ENCODE data around the gene ATP13A1.

ATP13A1 gene

GRCh38 chr19:19619181-19619848, 44.2 kb downstream of the ATP13A1 start:
- Histone ChIP-seq H4K20me1 (ENCODE audit: insufficient read depth, low read length) (no peaks in the 10 kb centered on the region), H3K4me2 (ENCODE audit: low read length) (peak overlapping the region; percentile 60), H3K27ac (ENCODE audit: low read depth, low read length, poor library complexity, severe bottlenecking) (no peak overlapping the region), H2AFZ (ENCODE audit: low read length) (no peak overlapping the region), H3F3A (ENCODE audit: insufficient read depth, low read length) (no peaks in the 10 kb centered on the region), H3K27me3 (ENCODE audit: insufficient read depth, low read length) (no peaks in the 10 kb centered on the region), H3K36me3 (ENCODE audit: insufficient read depth, low read length) (peaks cover 8% of the 10 kb centered on the region; the same call in 1 of the 2 replicates), H3K9ac (ENCODE audit: low read length) (peak overlapping the region; percentile 1; the same call in 1 of the 2 replicates), H3K4me3 (ENCODE audit: low read depth, low read length, poor library complexity, severe bottlenecking) (peak overlapping the region; percentile 45), H3K79me2 (ENCODE audit: insufficient read depth, low read length) (no peaks in the 10 kb centered on the region), H3K9me2 (ENCODE audit: low read depth, low read length) (no peaks in the 10 kb centered on the region), H3K4me1 (ENCODE audit: insufficient read depth, low read length, severe bottlenecking) (peaks cover 28% of the 10 kb centered on the region), H3K9me3 (ENCODE audit: low read length) (no peaks in the 10 kb centered on the region)
- TF ChIP-seq CTCF (IDR thresholded peaks at IDR 0.05; ENCODE audit: low read length) (no peak), EZH2 (IDR thresholded peaks at IDR 0.05; ENCODE audit: borderline replicate concordance, low read length) (no peak)

DNA sequence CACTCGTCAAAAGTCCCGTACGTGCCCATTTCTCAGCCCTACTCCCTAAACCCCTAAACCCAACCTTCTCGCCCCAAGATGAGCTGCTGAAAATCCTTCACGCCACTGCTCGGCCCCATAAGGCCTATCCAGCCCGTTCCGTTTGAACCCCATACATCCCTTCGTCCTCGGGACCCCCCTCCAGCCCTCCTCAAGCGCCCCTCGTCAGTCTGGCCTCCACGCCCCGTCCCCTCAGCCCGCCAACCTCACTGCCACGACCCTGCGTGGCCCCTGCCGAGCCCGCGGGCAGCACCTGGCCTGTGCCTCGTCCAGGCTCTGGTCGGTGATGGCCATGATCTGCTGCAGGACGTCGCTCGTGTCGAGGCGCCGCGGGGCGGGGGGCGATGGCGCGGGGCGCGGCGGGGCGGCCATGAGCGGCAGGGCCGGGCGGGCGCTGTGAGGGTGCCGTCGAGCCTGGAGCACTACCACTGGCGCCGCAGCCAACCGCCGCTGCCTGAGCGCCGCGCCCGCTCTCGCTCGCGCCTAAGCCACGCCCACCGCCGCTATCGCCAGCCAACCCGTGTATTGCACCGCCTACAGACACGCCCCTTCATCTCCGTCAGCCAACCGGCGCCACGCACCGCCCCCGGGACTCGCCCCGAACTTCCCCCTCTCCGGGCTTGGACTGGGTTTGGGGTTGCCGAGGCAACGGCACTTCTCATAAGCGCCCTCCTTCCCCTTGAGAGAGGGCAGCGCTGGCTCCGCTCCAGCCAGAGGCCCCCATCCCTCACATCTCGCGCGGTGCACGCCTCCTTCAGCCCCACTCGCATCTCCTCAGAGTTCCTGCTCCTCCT, 45.0 kb downstream of the ATP13A1 start, which contains the start of gene PBX4:
PBX4 (minus strand) TSS at position 469 of the 833 bp plus-strand sequence; CDS start at position 411, 58 bp downstream.
- H4K20me1 ChIP-seq (ENCODE audit: insufficient read depth, low read length): no peaks in the 10 kb centered on the region
- no peak within 1 kb of the TSS for H3K27ac ChIP-seq (ENCODE audit: low read depth, low read length, poor library complexity, severe bottlenecking)
- no peak within 1 kb of the TSS for H2AFZ ChIP-seq (ENCODE audit: low read length)
- no peaks in the 10 kb centered on the region for H3K36me3 ChIP-seq (ENCODE audit: insufficient read depth, low read length)
- H3K4me2 ChIP-seq (ENCODE audit: low read length): peak within 1 kb of the TSS; percentile 77
- H3K4me3 ChIP-seq (ENCODE audit: low read depth, low read length, poor library complexity, severe bottlenecking): peak within 1 kb of the TSS; percentile 75
- peak within 1 kb of the TSS; percentile 75 for H3K9ac ChIP-seq (ENCODE audit: low read length)
- no peaks in the 10 kb centered on the region for H3K27me3 ChIP-seq (ENCODE audit: insufficient read depth, low read length)
- TF ChIP-seq CTCF (IDR thresholded peaks at IDR 0.05; ENCODE audit: low read length) (no peak), EZH2 (IDR thresholded peaks at IDR 0.05; ENCODE audit: borderline replicate concordance, low read length) (no peak)
- H3K9me3 ChIP-seq (ENCODE audit: low read length): no peaks in the 10 kb centered on the region
- no peaks in the 10 kb centered on the region for H3K9me2 ChIP-seq (ENCODE audit: low read depth, low read length)
- no peaks in the 10 kb centered on the region for H3K79me2 ChIP-seq (ENCODE audit: insufficient read depth, low read length)
- peaks cover 28% of the 10 kb centered on the region for H3K4me1 ChIP-seq (ENCODE audit: insufficient read depth, low read length, severe bottlenecking)
- H3F3A ChIP-seq (ENCODE audit: insufficient read depth, low read length): no peaks in the 10 kb centered on the region

GRCh38 chr19:19615086-19615485, 48.4 kb downstream of the ATP13A1 start:
- Histone ChIP-seq H3K9me3 (ENCODE audit: low read length) (no peaks in the 10 kb centered on the region), H3K27me3 (ENCODE audit: insufficient read depth, low read length) (no peaks in the 10 kb centered on the region), H3K79me2 (ENCODE audit: insufficient read depth, low read length) (no peaks in the 10 kb centered on the region), H3K4me3 (ENCODE audit: low read depth, low read length, poor library complexity, severe bottlenecking) (no peak overlapping the region), H3K4me1 (ENCODE audit: insufficient read depth, low read length, severe bottlenecking) (peaks cover 28% of the 10 kb centered on the region), H3K36me3 (ENCODE audit: insufficient read depth, low read length) (no peaks in the 10 kb centered on the region), H3K4me2 (ENCODE audit: low read length) (peak overlapping the region; percentile 26; the same call in 1 of the 2 replicates), H2AFZ (ENCODE audit: low read length) (no peak overlapping the region), H3F3A (ENCODE audit: insufficient read depth, low read length) (no peaks in the 10 kb centered on the region), H3K9ac (ENCODE audit: low read length) (no peak overlapping the region), H3K9me2 (ENCODE audit: low read depth, low read length) (no peaks in the 10 kb centered on the region), H3K27ac (ENCODE audit: low read depth, low read length, poor library complexity, severe bottlenecking) (no peak overlapping the region), H4K20me1 (ENCODE audit: insufficient read depth, low read length) (no peaks in the 10 kb centered on the region)
- TF ChIP-seq CTCF (IDR thresholded peaks at IDR 0.05; ENCODE audit: low read length): no peak
- TF ChIP-seq EZH2 (IDR thresholded peaks at IDR 0.05; ENCODE audit: borderline replicate concordance, low read length): no peak

Data from OCI-LY1 (cell line).